HG02981 (cell line): Measurements from ENCODE around the gene SPRED2.

Experiments
- ATAC-seq: cut with Tn5 transposase; IDR thresholded peaks from one replicate; pipeline ENCODE4 v1.9.1; 2021; ENCODE audit warnings: mild to moderate bottlenecking, moderate library complexity; ENCODE audit not compliant: unreplicated experiment

SPRED2 gene, protein sequence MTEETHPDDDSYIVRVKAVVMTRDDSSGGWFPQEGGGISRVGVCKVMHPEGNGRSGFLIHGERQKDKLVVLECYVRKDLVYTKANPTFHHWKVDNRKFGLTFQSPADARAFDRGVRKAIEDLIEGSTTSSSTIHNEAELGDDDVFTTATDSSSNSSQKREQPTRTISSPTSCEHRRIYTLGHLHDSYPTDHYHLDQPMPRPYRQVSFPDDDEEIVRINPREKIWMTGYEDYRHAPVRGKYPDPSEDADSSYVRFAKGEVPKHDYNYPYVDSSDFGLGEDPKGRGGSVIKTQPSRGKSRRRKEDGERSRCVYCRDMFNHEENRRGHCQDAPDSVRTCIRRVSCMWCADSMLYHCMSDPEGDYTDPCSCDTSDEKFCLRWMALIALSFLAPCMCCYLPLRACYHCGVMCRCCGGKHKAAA

GRCh38 chr2:65432227-65433190 lies at the start of gene SPRED2:
TSS of gene SPRED2 (minus strand) at chr2:65432599. CDS start at chr2:65431987, 612 bp downstream.
- ATAC-seq: peak; percentile 30

DNA sequence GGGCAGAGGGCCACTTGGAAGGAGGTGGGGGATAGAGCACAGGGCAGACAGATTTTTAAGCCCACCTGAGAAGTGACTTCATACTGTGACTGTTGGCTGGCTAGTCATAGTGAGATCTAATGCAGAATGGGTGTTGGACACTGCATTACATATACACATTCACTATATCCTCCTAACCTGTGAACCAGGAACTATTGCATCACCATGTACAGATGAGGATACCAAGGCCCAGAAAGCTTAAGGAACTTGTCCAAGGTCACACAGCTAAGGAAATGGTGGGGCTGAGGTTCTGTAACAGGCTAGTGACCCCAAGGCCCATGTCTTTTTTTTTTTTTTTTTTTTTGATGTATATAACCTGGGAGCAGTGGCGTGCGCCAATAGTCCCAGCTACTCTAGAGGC lies 49.6 kb upstream of the SPRED2 start:
- ATAC-seq: no peak

- no peak for ATAC-seq
Measured at GRCh38 chr2:65479524-65479923, 47.1 kb upstream of the SPRED2 start.

GRCh38 chr2:65478498-65479135 lies 46.2 kb upstream of the SPRED2 start:
- ATAC-seq: no peak

DNA sequence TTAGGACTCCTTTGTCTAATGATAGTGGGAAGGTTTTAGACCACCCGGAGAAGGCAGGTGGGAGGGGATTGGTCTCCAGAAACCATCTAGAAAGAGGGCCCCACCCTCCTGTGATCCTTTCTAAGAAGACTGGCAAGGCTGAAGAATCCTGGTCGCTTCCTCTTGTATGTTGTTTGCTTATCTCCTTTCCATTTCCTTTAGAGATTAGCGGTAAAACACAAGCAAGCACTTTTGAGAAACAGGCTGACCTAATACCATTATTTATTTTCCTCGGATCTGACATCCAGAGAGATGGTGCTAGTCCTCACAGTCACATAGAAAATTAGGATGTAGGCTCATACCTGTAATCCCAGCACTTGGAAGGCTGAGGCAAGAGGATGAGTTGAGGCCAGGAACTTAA lies 45.2 kb upstream of the SPRED2 start:
- ATAC-seq: no peak

- no peak for ATAC-seq
Measured at GRCh38 chr2:65476778-65477177, 44.4 kb upstream of the SPRED2 start.

GRCh38 chr2:65475000-65475399 lies 42.6 kb upstream of the SPRED2 start:
- ATAC-seq: no peak

- no peak for ATAC-seq
Measured at GRCh38 chr2:65473045-65473444, 40.6 kb upstream of the SPRED2 start.

- no peak for ATAC-seq
Measured at GRCh38 chr2:65471409-65471808, 39.0 kb upstream of the SPRED2 start.

- ATAC-seq: no peak
Measured at GRCh38 chr2:65466551-65466950, 34.2 kb upstream of the SPRED2 start.

GRCh38 chr2:65465857-65466256 lies 33.5 kb upstream of the SPRED2 start:
- ATAC-seq: no peak

- no peak for ATAC-seq
Measured at GRCh38 chr2:65465124-65465523, 32.7 kb upstream of the SPRED2 start.

DNA sequence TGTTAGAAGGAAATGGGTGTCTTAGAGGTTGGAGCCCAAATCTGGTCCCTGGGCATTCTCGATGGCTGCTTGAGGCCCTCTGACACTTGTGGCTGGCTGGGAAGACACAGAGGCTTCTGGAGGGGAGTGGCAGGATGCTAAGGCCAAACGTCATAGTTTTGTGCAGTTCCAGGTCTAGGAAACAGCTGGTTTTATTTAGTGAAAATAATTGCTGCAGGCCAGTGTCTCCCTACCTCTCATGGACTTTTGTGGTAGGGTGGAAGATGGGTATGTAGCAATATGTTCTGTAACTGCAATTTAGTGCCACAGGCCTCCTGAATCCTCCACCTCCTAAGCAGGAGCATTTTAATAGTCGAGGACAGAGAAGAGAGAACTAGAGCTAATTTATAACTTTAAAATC lies 32.2 kb upstream of the SPRED2 start:
- ATAC-seq: no peak

DNA sequence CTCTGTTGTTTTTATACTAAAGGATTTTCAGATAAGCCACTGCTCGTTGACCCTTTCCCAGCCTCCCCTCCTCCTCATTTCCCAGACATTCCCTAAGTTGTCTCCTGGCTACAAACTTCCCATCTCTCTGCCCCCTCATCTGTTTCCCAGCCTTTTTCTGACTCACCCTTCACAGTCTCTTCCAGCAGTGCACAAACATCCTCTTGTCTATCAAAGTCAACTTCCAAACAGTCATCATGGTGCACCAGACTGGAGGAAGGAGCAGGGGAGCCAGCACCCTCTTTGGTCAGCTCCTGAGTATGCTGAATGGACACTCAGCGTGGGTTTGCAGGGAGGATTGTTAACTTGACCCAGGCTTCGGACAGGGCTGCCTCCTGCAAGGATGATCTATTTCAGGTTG lies 26.6 kb upstream of the SPRED2 start:
- no peak for ATAC-seq

DNA sequence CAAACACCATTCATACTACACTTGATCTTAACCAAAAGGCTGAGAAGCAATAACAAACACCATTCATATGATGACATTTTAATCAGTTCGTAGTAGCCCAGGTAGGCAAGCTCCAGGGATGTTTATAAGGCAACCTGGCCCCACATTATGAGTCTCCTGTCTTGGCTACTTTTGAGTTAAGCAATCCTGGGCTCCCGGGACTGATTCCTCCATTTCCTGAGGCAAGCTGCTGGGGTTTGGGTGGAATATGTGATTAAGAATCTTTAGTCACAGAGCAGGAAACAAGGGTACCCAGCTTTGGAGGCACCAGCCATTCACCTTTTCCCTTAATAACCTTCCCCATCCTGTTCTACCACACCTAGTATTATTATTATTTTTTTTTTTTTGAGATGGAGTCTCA lies 24.5 kb upstream of the SPRED2 start:
- ATAC-seq: no peak

DNA sequence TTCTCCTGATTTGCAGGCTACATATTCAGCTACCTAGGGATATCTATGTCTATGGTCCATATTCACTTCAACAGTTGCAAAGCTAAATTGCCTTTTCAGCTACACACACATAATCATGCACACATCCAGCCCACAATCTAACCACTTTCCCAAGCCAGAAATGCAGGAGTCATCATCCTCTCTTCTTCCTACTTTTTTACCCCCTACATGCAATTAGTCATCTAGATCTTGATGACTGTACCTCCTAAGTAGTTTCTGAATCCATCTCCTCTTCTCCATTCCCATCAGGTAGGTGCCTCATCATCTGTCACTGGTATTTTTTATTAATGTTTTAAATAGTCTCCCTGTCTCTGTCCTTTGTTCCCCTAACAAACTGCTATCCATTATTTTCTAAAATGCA lies 23.7 kb upstream of the SPRED2 start:
- ATAC-seq: no peak

GRCh38 chr2:65453916-65454315 lies 21.5 kb upstream of the SPRED2 start:
- ATAC-seq: no peak

- ATAC-seq: no peak
Measured at GRCh38 chr2:65452150-65452895, 19.9 kb upstream of the SPRED2 start.

- ATAC-seq: no peak
Measured at GRCh38 chr2:65450810-65451209, 18.4 kb upstream of the SPRED2 start.

DNA sequence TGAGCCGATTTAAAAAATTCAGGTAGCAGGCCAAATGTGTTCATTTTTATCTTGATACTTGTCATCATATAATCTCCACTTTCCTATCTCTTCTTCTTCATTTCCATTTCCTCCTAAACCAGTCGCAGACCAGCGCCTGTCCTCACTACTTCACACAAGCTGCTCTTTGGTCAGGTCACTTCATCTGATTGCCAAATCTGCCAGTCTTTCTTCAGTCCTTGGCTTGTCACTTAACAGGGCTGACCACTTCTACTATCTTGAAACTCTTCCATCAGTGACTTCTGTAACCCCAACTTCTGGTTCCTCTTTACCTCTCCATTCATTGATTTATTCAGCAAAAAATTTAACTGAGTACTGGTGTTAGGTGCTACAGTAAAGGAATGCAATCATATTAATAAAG lies 18.0 kb upstream of the SPRED2 start:
- ATAC-seq: no peak
